Measurements from ENCODE around the gene PCSK4.

The PCSK4 gene

DNA sequence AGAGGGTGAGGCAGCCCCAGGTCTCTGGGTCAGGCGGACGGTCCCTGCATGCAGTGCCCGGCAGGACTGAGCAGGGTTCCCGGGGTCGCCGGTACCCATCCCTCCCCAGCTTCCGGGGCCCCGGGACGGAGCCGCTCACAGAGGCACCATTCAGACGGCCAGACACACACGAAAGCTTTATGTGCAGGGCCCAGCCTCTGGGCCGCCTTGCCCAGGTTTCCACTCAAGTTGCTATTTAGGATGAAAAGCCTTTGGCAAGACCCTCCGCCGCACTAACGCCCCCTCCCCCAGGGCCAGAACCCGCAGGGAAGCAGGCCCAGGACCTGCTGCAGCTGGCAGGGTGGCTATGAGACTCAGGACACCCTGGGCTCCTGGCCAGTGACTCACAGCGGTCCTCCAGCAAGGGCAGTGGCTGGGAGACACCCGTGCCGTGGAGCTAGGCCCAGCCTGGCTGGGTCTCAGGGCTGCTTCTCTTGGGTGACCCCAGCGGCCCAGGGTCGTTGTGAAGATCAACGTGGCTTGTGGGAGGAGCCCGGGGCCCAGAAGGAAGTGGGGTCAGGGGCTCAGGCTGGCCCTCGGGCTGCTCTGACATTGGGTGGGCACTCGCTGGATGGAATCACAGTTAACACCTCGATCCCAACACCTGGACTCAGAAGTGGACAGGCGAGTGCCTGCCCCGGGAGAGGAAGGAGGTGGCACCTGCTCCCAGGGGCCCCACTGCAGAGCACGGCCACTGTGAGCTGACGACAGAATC is 16.0 kb downstream of the PCSK4 start:
- CTCF ChIA-PET = interaction anchor here (1.3 kb wide), 2 partner anchors 29 to 352 kb away, joined by 3 to 4 read pairs; no protein-coding TSS in a partner anchor
- TF ChIP-seq, protein P1, sequence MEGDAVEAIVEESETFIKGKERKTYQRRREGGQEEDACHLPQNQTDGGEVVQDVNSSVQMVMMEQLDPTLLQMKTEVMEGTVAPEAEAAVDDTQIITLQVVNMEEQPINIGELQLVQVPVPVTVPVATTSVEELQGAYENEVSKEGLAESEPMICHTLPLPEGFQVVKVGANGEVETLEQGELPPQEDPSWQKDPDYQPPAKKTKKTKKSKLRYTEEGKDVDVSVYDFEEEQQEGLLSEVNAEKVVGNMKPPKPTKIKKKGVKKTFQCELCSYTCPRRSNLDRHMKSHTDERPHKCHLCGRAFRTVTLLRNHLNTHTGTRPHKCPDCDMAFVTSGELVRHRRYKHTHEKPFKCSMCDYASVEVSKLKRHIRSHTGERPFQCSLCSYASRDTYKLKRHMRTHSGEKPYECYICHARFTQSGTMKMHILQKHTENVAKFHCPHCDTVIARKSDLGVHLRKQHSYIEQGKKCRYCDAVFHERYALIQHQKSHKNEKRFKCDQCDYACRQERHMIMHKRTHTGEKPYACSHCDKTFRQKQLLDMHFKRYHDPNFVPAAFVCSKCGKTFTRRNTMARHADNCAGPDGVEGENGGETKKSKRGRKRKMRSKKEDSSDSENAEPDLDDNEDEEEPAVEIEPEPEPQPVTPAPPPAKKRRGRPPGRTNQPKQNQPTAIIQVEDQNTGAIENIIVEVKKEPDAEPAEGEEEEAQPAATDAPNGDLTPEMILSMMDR (IDR thresholded peaks at IDR 0.05; ENCODE audit: control extremely low read depth, extremely low read depth, low read depth, missing control alignments) = no peak
- DNase-seq (ENCODE audit: extremely low spot score) = no peak
- POLR2A ChIA-PET = interaction anchor here (0.5 kb wide), 1 partner anchor 11 kb away, joined by 5 read pairs; no protein-coding TSS in a partner anchor

DNA sequence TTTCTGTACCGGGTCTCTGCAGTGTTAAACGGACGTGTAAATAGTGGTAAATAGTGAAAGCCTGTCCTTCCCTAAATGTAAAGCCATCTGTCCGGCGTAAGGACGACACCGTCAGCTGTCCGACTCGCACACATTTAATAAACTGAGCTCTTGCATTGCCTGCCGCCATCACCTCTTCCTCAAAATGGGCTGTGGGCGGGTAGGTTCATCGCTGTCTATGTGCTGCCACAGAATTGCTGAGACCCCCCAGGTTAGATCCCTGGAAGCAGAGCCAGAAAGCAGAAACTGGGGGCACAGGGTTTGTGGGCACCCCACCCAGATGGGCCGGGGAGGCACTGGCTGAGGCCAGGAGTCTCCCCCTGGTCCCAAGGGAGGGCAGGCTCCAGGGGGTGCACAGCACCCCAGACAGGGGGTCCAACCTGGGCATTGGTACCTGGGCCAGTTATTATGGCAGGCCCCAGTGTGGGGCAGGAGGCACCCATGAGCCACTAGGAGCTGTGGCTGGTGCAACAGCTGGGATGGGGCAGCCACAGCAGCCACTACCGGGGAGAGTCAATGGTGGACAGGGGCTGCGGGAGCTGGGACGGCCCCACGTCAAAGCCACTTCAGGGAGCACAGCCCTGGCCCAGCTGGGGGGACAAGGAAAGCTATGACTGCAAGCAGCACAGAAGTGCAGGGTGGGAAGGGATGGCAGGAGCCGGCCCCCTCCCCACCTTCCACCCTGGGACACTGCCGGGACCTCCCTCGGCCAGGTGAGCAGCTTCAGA is 16.9 kb downstream of the PCSK4 start:
- ChIA-PET POLR2A (interaction anchor here (0.5 kb wide), 1 partner anchor 10 kb away, joined by 5 read pairs; no protein-coding TSS in a partner anchor), CTCF (interaction anchor here (1.3 kb wide), 3 partner anchors 28 to 353 kb away, joined by 3 to 4 read pairs (median 4); no protein-coding TSS in a partner anchor)
- no peak for DNase-seq (ENCODE audit: extremely low spot score)
- TF ChIP-seq, protein P1 (IDR thresholded peaks at IDR 0.05; ENCODE audit: control extremely low read depth, extremely low read depth, low read depth, missing control alignments) = no peak

DNA sequence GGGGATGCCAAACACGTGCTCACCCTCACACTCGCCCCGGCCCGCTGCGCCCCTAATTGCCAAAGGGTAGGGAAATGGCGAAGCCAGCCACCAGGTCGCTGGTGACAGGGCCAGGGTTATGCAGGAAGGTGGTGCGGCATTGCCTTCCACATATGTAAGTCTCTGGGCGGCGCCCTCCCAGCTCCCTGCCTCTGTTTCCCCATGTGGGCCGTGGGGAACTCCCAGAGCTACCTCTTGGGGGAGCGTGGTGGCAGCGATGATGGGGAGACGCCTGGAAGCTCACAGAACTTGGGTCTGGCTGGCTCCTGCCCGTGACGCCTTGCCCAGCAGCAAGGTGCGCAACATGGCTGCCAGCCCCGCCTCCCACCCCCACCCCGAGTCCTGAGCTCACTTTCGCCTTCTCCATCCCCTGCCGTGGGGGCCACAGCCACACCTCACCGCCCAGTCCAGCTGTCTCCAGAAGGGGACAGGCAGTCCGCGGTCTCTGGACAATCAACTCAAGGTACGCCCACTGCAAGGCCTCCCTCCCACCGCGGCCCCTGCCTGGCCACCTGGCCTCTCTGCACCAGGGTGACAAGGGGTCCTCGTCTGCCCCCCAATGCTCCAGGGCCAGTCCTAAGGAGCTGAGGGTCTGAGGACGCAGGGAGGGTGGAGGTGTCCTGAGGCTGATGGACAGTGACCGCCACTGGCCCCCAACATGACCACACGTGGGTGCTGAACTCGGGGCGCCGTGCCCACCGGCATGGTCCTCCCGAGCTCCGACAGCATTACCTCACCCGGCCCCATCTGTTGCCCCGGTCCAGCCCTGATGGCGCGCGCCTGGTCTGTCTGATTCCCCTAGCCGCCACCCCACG is 17.7 kb downstream of the PCSK4 start:
- ChIA-PET POLR2A (interaction anchor here (0.6 kb wide), 1 partner anchor 9 kb away, joined by 3 read pairs; no protein-coding TSS in a partner anchor), CTCF (interaction anchor here (1.0 to 1.3 kb wide), 4 partner anchors 27 to 354 kb away, joined by 3 to 4 read pairs (median 4); no protein-coding TSS in a partner anchor)
- TF ChIP-seq, protein P1 (IDR thresholded peaks at IDR 0.05; ENCODE audit: control extremely low read depth, extremely low read depth, low read depth, missing control alignments) = no peak
- DNase-seq (ENCODE audit: extremely low spot score) = no peak

DNA sequence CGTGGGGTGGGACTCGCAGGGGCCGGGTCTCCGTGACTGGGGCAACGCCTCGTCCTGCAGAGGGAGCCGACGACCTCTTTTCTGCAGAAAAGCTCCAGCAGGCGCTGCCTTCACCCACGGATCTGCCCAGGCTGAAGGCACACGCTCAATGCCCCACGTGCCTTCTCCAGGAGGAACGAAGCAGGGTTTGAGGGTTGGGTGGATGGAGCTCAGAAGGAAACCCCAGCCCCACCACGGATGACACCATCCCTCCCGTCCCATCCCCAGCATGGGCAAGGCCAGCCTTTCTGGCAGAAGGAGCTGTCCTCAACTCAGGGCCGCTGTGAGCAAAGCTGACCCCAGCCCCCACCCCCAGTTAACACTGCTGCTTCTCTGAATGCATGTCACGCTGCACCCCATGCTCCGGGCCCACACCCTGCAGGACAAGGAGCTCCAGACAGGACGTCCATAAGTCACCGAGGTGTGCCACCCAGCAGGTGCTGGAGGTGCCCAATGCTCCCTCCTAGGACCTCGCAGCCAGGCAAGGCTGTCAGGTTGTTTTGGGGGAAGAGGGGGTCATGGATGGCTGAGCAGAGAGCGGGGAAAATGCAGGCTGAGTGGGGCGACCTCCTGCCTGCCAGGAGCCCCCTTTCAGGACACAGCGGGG is 18.5 kb downstream of the PCSK4 start:
- no peak for DNase-seq (ENCODE audit: extremely low spot score)
- ChIA-PET CTCF (interaction anchor here (1.0 to 1.3 kb wide), 3 partner anchors 26 to 74 kb away, joined by 3 to 4 read pairs (median 4); no protein-coding TSS in a partner anchor), POLR2A (interaction anchor here (0.6 kb wide), 2 partner anchors 8 to 27 kb away, joined by 3 to 5 read pairs; no protein-coding TSS in a partner anchor)
- TF ChIP-seq, protein P1 (IDR thresholded peaks at IDR 0.05; ENCODE audit: control extremely low read depth, extremely low read depth, low read depth, missing control alignments) = no peak

DNA sequence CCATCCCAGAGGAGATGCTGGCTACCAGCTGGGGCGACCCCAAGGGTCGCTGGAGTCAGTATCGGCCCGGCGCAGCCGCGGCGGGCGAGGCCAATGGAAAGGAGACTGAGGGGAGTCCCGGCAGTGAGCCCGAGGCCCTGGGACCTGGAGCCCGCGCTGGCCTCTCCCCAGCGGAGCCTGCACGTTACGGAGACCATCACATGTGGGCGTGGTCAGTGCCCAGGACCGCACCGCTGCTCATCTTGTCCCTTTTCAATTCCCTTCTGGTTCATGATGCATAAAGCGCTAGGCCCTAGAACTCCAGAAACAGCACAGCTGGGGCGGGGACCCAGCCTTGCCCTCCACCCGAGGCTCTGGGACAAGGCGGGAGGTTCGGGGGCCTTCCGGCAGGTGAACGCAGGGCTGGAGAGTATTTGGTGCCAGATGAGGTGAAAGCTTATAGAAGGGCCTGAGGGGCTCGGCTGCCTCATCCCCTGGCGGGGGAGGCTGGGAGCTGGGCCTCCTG is 19.1 kb downstream of the PCSK4 start:
- no peak for DNase-seq (ENCODE audit: extremely low spot score)
- ChIA-PET POLR2A (no interaction called here), CTCF (no interaction called here)
- TF ChIP-seq, protein P1 (IDR thresholded peaks at IDR 0.05; ENCODE audit: control extremely low read depth, extremely low read depth, low read depth, missing control alignments) = no peak
